Measurements from ENCODE around the gene ARPC4. TPM values are rescaled to one million over a fixed set of nuclear protein-coding genes. Genes with fewer than 3 reads are reported as not detected.

The ARPC4 gene
- total and polyA plus RNA-seq, 4 donors = 109 to 141 (median 135) TPM

DNA sequence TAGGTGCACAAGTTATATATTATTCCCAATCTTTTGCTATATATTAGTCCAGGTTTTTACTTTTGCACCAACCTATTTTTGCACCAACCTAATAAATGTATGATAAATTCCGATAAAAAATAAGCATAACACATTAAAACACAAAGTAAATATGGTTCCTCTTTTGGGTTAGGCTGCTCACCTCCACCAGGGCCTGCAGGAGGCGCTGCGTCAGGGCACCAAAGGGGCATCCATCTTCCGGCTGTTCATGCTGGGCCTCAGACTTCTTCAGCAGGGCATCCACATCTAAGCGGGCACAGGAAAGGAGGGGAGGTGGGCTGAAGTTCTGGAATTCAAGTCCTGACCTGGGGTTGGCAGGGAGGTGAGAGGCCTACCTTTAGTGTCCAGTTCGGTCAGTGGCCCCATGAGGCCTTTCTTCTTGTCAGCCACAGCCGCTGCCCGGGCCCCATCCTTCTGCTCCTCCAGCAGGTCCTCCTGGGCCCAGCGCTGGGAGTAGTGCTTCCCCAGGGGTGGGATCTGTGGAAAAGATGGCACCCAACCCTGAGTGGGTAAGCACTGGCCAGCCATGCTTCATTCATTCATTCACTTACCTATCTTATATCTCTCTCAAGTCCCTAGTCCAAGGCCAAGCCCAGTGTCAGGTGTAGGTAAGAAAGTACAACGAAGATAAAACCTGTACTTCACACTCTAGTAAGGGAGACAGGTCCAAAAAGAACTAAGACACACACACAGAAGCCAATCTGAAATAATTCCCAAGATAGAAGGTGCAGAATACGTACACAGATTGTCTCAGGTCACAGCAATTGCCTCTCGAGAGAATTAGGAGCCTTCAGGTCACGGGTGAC, 5.8 kb upstream of the ARPC4 start:
- no peak overlapping the region for H3K4me3 ChIP-seq (ENCODE audit: low read depth, low read length)
- H3K4me1 ChIP-seq (ENCODE audit: control insufficient read depth, insufficient read depth, low read length) = peaks cover 10% of the 10 kb centered on the region
- DNase-seq (ENCODE audit: low read depth in 4 of 6, low spot score in 6 of 6) = no peak
- H3K27ac ChIP-seq (ENCODE audit: low read depth, low read length) = no peak overlapping the region
- H3K9me3 ChIP-seq (ENCODE audit: control insufficient read depth, insufficient read depth, low read length) = no peaks in the 10 kb centered on the region
- H3K36me3 ChIP-seq (ENCODE audit: control insufficient read depth, insufficient read depth, low read length) = peaks cover 64% of the 10 kb centered on the region
- 77% methylated on average over 8 of the region's 13 CpGs for WGBS (ENCODE audit: insufficient coverage)
- H3K27me3 ChIP-seq (ENCODE audit: control insufficient read depth, insufficient read depth, low read length) = no peaks in the 10 kb centered on the region

DNA sequence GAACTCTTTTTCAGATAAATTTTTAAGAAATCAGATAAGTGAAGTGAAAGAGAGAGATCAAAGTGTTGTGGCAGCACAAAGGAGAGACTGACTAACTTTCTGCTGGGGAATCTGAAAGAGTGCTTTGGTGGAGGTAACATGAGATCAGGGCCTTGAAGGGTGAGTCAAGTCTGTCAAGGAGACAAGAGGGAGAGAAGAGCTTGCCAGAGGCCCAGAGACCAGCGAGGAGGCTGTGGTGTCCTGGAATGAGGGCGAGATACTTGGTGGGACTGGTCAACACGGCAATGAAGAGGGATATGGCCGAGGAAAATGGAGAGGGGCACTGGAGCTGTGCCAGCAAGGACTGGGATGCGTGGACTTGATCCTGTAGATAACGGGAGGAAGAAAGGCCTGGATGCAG, 5.2 kb upstream of the ARPC4 start:
- H3K9me3 ChIP-seq (ENCODE audit: control insufficient read depth, insufficient read depth, low read length) = no peaks in the 10 kb centered on the region
- H3K27me3 ChIP-seq (ENCODE audit: control insufficient read depth, insufficient read depth, low read length) = no peaks in the 10 kb centered on the region
- peaks cover 10% of the 10 kb centered on the region for H3K4me1 ChIP-seq (ENCODE audit: control insufficient read depth, insufficient read depth, low read length)
- 80% methylated on average over 4 of the region's 6 CpGs for WGBS (ENCODE audit: insufficient coverage)
- H3K27ac ChIP-seq (ENCODE audit: low read depth, low read length) = no peak overlapping the region
- no peak overlapping the region for H3K4me3 ChIP-seq (ENCODE audit: low read depth, low read length)
- no peak for DNase-seq (ENCODE audit: low read depth in 4 of 6, low spot score in 6 of 6)
- peaks cover 57% of the 10 kb centered on the region for H3K36me3 ChIP-seq (ENCODE audit: control insufficient read depth, insufficient read depth, low read length)

DNA sequence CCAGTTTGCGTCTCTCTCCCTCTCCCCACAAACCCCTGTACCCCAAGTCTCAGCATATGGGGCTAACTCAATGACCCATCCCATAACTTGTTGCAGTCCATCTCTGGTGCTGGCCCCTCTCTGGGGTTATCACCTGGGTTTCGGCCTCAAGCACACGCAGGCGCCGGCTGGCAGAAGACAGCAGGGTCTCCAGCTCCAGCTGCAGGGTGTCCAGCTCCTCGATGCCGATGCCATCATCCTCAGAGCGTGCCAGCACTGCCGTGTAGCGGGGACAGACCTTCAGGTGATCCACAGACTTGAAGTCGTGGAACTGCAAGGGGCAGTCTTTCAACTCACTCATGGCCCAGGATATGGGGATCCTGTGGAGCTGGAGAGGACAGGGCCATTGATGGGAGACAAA, 1.8 kb upstream of the ARPC4 start:
- Histone ChIP-seq H3K27me3 (ENCODE audit: control insufficient read depth, insufficient read depth, low read length) (no peaks in the 10 kb centered on the region), H3K4me3 (ENCODE audit: low read depth, low read length) (no peak overlapping the region), H3K4me1 (ENCODE audit: control insufficient read depth, insufficient read depth, low read length) (peaks cover 12% of the 10 kb centered on the region), H3K9me3 (ENCODE audit: control insufficient read depth, insufficient read depth, low read length) (no peaks in the 10 kb centered on the region), H3K36me3 (ENCODE audit: control insufficient read depth, insufficient read depth, low read length) (peaks cover 45% of the 10 kb centered on the region), H3K27ac (ENCODE audit: low read depth, low read length) (no peak overlapping the region)
- 96% methylated on average over 7 of the region's 11 CpGs for WGBS (ENCODE audit: insufficient coverage)
- DNase-seq (ENCODE audit: low read depth in 4 of 6, low spot score in 6 of 6) = no peak

DNA sequence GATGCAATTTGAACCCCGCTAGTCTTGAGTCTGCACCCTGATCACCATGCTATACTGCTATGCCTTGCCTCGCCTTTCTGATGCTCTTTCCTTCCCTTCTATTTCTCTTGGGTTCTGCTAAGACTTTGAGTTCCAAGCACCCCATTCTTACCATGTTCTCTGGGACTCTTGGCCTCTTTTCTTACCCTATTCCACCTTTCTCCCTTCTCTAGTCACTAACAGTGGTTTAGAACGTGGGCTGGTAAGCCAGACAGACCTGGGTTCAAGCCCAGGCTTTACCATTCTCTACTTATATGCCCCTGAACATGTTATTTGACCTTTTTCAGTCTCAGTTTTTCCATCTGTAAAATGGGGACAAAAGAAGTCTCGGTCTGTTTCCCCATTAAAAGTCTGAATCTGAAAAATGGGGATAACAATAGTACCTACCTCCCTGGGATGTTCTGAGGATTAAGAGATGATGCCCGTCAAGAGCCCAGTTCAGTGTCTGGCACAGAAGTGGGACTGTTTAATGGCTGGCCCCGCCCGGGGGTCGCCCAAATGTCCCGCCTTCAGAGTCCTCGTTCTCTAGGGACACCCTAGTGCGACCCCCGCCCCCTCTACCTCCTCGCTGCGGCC, 985 bp upstream of the ARPC4 start:
- no peaks in the 10 kb centered on the region for H3K9me3 ChIP-seq (ENCODE audit: control insufficient read depth, insufficient read depth, low read length)
- peaks cover 12% of the 10 kb centered on the region for H3K4me1 ChIP-seq (ENCODE audit: control insufficient read depth, insufficient read depth, low read length)
- peak overlapping the region; percentile 93 for H3K4me3 ChIP-seq (ENCODE audit: low read depth, low read length)
- WGBS (ENCODE audit: insufficient coverage) = 32% methylated on average over 7 of the region's 14 CpGs
- DNase-seq (ENCODE audit: low read depth in 4 of 6, low spot score in 6 of 6) = no peak
- no peaks in the 10 kb centered on the region for H3K27me3 ChIP-seq (ENCODE audit: control insufficient read depth, insufficient read depth, low read length)
- H3K27ac ChIP-seq (ENCODE audit: low read depth, low read length) = peak overlapping the region; percentile 97
- H3K36me3 ChIP-seq (ENCODE audit: control insufficient read depth, insufficient read depth, low read length) = peaks cover 46% of the 10 kb centered on the region

DNA sequence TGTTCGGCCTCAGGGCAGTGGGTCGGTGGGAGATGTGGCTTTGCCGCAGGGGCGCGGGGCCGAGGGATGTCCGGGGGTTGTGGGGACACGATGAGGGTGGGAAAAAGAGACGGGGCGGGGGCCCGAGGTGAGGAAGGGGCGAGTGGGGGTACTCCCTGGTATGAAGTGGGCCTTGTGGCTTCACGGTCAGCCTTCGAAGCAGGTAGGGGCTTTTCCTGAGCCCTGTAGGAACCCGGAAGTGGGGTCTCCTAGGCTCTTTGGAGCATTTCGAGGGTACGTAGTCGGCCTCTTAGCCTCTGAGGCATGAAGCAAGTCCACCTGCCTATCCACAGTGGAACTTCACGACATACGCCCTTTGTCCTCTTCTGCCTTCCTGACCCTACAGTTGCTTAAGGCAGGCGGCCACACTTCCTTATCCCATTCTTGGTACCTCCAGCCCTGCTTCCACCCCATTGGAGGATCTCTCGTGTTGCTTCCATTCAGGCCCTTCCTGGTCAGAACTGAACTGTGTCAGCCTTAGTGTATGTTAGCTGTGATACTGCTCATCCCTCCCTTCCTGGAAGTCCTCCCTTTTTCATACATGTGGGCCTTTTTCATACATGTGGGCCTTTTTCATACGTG, 389 bp downstream of the ARPC4 start:
- Histone ChIP-seq H3K9me3 (ENCODE audit: control insufficient read depth, insufficient read depth, low read length) (no peaks in the 10 kb centered on the region), H3K4me1 (ENCODE audit: control insufficient read depth, insufficient read depth, low read length) (peaks cover 12% of the 10 kb centered on the region), H3K36me3 (ENCODE audit: control insufficient read depth, insufficient read depth, low read length) (peaks cover 46% of the 10 kb centered on the region), H3K27me3 (ENCODE audit: control insufficient read depth, insufficient read depth, low read length) (no peaks in the 10 kb centered on the region), H3K4me3 (ENCODE audit: low read depth, low read length) (peak overlapping the region; percentile 93), H3K27ac (ENCODE audit: low read depth, low read length) (peak overlapping the region; percentile 97)
- 2% methylated on average over 20 of the region's 23 CpGs for WGBS (ENCODE audit: insufficient coverage)
- no peak for DNase-seq (ENCODE audit: low read depth in 4 of 6, low spot score in 6 of 6)

DNA sequence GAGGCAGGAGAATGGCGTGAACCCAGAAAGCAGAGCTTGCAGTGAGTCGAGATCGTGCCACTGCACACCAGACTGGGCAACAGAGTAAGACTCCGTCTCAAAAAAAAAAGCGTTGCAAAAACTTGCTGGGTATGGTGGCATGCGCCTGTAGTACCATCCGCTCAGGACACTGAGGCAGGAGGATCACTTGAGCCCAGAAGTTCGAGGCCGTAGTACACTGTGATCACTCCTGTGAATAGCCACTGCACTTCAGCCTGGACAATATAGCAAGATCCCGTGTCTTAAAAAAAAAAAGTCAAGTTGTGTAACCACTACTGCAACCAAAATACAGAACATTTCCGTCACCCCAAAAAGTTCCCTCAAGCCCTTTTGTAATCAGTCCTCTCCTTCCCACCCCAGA, 1.5 kb downstream of the ARPC4 start:
- Histone ChIP-seq H3K4me3 (ENCODE audit: low read depth, low read length) (no peak overlapping the region), H3K9me3 (ENCODE audit: control insufficient read depth, insufficient read depth, low read length) (no peaks in the 10 kb centered on the region), H3K27me3 (ENCODE audit: control insufficient read depth, insufficient read depth, low read length) (no peaks in the 10 kb centered on the region), H3K4me1 (ENCODE audit: control insufficient read depth, insufficient read depth, low read length) (peaks cover 12% of the 10 kb centered on the region), H3K36me3 (ENCODE audit: control insufficient read depth, insufficient read depth, low read length) (peaks cover 45% of the 10 kb centered on the region), H3K27ac (ENCODE audit: low read depth, low read length) (no peak overlapping the region)
- no peak for DNase-seq (ENCODE audit: low read depth in 4 of 6, low spot score in 6 of 6)
- WGBS (ENCODE audit: insufficient coverage) = 99% methylated on average over 10 of the region's 11 CpGs

DNA sequence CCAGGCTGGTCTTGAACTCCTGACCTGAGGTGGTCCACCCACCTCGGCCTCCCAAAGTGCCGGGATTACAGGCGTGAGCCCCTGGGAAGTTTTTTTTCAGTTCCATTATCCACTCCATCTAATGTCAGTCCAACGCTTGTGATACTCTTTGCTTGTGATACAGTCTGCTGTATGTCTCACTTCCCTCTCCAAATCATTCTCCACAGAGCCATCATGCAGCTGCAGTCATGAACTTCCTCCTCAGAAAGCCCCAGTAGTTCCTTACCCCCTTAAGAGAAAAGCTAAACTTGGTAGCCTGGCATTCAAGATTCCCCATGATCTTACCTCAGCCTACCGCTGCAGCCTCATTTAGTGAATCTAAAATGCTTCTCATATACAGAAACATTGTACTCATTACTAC, 2.3 kb downstream of the ARPC4 start:
- DNase-seq (ENCODE audit: low read depth in 4 of 6, low spot score in 6 of 6) = no peak
- Histone ChIP-seq H3K36me3 (ENCODE audit: control insufficient read depth, insufficient read depth, low read length) (peaks cover 44% of the 10 kb centered on the region), H3K27ac (ENCODE audit: low read depth, low read length) (no peak overlapping the region), H3K4me3 (ENCODE audit: low read depth, low read length) (no peak overlapping the region), H3K27me3 (ENCODE audit: control insufficient read depth, insufficient read depth, low read length) (no peaks in the 10 kb centered on the region), H3K9me3 (ENCODE audit: control insufficient read depth, insufficient read depth, low read length) (no peaks in the 10 kb centered on the region), H3K4me1 (ENCODE audit: control insufficient read depth, insufficient read depth, low read length) (peaks cover 12% of the 10 kb centered on the region)
- 77% methylated on average over 5 of the region's 5 CpGs for WGBS (ENCODE audit: insufficient coverage)

DNA sequence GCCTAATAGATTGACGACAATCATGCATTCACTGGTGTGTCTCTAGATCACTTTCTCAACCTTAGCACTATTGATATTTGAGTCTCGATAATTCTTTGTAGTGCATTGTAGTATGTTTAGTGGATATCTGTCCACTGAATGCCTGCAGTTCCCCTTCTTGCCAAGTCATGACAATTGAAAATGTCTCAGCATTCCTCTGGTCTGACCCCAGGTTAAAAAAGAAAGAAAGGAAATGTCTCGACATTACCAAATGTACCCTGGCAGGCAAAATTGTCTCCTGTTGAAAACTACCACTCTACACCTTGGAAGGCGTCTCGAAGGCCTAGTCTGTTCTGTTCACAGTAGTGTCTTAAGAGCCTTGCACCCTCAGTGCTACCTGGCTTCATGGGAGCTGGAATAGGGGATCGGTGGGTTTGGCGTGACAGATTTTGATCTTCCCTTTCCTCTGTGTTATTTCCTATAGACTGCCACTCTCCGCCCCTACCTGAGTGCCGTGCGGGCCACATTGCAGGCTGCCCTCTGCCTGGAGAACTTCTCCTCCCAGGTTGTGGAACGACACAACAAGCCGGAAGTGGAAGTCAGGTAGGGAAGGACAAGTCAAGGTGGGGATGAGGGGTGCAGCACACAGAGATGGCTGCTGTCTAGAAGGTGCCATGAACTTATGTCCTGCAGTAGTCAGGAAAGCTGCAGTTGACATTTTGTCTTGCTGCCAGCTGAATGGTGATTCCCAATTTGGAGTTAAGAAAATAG, 4.5 kb downstream of the ARPC4 start:
- Histone ChIP-seq H3K27ac (ENCODE audit: low read depth, low read length) (no peak overlapping the region), H3K36me3 (ENCODE audit: control insufficient read depth, insufficient read depth, low read length) (peaks cover 59% of the 10 kb centered on the region), H3K4me1 (ENCODE audit: control insufficient read depth, insufficient read depth, low read length) (peaks cover 3% of the 10 kb centered on the region), H3K4me3 (ENCODE audit: low read depth, low read length) (no peak overlapping the region), H3K9me3 (ENCODE audit: control insufficient read depth, insufficient read depth, low read length) (no peaks in the 10 kb centered on the region), H3K27me3 (ENCODE audit: control insufficient read depth, insufficient read depth, low read length) (no peaks in the 10 kb centered on the region)
- no peak for DNase-seq (ENCODE audit: low read depth in 4 of 6, low spot score in 6 of 6)
- WGBS (ENCODE audit: insufficient coverage) = 94% methylated on average over 8 of the region's 12 CpGs

DNA sequence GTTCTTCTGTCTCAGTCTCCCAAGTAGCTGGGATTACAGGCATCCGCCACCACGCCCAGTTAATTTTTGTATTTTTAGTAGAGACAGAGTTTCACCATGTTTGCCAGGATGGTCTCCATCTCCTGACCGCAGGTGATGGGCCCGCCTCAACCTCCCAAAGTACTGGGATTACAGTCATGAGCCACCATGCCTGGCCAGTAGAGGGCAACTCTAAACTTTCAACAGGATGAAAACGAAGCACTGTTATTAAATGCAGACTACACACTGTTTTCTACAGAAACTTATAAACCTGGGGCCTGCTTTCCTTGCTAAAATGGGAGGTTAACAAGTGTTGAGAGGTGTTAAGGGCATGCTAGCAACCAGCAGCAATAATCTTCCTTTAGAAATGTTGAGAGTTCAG, 7.6 kb downstream of the ARPC4 start:
- DNase-seq (ENCODE audit: low read depth in 4 of 6, low spot score in 6 of 6) = no peak
- Histone ChIP-seq H3K4me3 (ENCODE audit: low read depth, low read length) (no peak overlapping the region), H3K27ac (ENCODE audit: low read depth, low read length) (no peak overlapping the region), H3K27me3 (ENCODE audit: control insufficient read depth, insufficient read depth, low read length) (no peaks in the 10 kb centered on the region), H3K4me1 (ENCODE audit: control insufficient read depth, insufficient read depth, low read length) (no peaks in the 10 kb centered on the region), H3K36me3 (ENCODE audit: control insufficient read depth, insufficient read depth, low read length) (peaks cover 75% of the 10 kb centered on the region), H3K9me3 (ENCODE audit: control insufficient read depth, insufficient read depth, low read length) (no peaks in the 10 kb centered on the region)
- 80% methylated on average over 1 of the region's 5 CpGs for WGBS (ENCODE audit: insufficient coverage)
